IMR-90 (cell line): ENCODE data around the gene CCM2.

Source experiments
- CTCF ChIP-seq: conservative IDR thresholded peaks from 2 replicates; pipeline ENCODE4 v1.5.1; 2012; ENCODE audit warnings: mild to moderate bottlenecking, low read depth, low read length, improper control_type of control experiment
- RCOR1 ChIP-seq: IDR thresholded peaks from 2 replicates; pipeline ENCODE4 v1.6.1; 2012; ENCODE audit warnings: mild to moderate bottlenecking, low read length, improper control_type of control experiment; ENCODE audit not compliant: insufficient replicate concordance

GRCh38 chr7:44964831-44965440, 35.1 kb upstream of the CCM2 start:
- TF ChIP-seq RCOR1 (no peak), CTCF (no peak)
